Stimulated activated CD8-positive, alpha-beta memory T cell treated with anti-CD3 and anti-CD28 coated beads, Interleukin-15, amount 100 ng/mL, for 4 hours (primary cell): ENCODE measurements around the gene FOLR1.
"Not testable (repeated sequence)": the region's sequence is repeated elsewhere in the genome, so short reads cannot be mapped to it uniquely, and the experiment has no call there.

Experiments
- DNase-seq, 2 donors: peaks; one replicate each; pipeline ENCODE4 v3.0.0-alpha.2; 2020; ENCODE audit warnings: low read depth in 2 of 2

Gene FOLR1

DNA sequence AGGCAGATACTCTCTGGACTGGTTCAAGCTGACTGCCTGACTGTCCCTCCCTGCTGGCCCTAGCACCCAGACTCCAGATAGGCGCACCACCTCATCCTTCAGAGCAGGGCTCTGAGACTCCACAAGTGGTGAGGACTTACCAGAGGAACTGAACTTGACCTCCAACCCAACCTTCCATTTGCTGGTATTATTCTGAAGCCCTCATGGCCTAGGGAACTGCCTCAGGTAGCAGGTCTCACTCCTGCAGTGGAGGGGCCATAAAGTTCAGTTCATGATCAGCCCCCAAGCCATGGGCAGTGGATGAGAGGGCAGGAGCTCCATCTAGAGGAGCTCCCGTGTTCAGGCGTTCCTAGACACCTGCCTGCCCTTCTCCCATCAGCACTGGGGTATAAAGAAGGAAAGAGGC, 10.4 kb upstream of the FOLR1 start:
- not testable (repeated sequence) for DNase-seq

DNA sequence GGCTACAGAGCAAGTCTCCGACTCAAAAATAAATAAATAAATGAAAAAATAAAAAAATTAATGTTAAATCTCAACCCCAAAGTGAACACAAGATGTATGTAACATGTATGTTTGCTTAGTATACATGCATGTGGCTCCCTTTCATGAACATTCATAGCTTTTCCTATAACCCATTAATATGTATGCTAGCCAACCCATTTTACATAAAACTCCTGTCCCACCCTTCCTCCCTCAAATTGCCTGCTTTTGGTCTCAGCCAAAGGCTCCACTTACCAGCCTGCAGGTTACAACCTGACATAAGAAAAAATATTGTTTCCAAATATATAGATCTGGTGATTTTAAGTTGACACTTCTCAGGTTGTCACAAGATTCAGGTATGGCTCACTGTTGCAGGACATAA, 3.7 kb upstream of the FOLR1 start:
- no peak for DNase-seq

DNA sequence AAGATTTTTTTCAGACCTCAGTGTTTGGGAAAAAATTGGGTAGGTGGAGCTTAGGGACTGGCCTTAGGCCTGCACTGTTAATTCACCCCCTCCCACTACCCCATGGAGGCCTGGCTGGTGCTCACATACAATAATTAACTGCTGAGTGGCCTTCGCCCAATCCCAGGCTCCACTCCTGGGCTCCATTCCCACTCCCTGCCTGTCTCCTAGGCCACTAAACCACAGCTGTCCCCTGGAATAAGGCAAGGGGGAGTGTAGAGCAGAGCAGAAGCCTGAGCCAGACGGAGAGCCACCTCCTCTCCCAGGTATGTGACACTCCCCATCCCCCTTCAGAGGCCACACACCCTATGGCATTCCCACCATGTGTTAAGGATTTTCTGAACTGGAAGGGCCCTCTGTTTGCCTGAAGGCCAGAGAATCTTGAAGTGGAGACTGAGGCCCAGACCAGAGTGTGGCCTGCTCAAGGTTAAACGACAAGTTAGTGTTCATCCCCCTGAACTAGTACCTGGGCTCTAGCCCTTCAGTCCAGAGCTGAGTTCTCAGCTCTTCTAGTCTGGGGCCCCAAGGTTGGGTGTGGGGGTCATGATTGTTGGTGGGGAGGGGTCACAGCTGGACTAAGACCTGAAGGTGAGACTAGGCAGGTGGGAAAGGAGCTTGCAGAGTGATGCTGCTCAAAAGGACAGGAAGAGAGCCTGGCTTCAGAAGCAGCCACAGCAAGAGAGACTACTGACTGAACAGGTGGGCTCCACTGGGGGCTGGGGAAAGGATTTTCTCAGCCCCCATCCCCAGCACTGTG, 2.3 kb upstream of the FOLR1 start:
- no peak for DNase-seq

DNA sequence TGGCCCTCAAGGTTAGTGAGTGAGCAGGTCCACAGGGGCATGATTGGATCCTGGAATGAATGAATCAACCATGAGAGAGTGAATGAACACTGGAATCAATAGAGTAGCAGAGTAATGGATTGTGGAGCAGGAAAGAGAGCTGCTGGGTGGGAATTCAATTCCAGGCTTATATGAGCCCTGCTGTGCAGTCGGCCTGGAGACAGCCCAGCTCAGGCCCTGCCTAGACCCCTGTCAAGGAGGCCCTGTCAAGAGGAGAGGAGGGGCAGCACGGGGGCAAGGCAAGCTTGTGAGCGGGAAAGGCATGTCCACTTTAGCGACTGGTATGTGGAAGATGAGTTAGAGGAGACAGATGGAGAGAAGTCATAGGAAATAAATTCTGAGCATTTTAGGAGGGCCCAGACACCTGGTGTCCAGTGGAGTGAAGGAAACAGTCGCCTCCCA, 1.3 kb upstream of the FOLR1 start:
- no peak for DNase-seq

DNA sequence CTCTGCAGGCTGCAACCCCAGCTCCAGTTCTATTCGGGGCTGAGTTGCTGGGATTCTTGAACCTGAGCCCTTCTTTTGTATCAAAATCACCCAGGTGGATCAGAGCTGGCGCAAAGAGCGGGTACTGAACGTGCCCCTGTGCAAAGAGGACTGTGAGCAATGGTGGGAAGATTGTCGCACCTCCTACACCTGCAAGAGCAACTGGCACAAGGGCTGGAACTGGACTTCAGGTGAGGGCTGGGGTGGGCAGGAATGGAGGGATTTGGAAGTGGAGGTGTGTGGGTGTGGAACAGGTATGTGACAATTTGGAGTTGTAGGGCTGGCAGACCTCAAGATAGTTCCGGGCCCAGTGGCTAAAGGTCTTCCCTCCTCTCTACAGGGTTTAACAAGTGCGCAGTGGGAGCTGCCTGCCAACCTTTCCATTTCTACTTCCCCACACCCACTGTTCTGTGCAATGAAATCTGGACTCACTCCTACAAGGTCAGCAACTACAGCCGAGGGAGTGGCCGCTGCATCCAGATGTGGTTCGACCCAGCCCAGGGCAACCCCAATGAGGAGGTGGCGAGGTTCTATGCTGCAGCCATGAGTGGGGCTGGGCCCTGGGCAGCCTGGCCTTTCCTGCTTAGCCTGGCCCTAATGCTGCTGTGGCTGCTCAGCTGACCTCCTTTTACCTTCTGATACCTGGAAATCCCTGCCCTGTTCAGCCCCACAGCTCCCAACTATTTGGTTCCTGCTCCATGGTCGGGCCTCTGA, 3.8 kb downstream of the FOLR1 start:
- DNase-seq, result no peak

DNA sequence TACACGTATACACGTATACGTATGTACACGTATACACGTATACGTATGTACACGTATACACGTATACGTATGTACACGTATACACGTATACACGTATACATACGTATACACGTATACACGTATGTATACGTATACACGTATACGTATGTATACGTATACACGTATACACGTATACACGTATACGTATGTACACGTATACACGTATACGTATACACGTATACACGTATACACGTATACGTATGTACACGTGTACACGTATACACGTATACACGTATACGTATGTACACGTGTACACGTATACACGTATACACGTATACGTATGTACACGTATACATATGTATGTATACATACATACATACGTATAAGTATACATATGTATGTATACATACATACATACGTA, 9.5 kb downstream of the FOLR1 start:
- not testable (repeated sequence) for DNase-seq

DNA sequence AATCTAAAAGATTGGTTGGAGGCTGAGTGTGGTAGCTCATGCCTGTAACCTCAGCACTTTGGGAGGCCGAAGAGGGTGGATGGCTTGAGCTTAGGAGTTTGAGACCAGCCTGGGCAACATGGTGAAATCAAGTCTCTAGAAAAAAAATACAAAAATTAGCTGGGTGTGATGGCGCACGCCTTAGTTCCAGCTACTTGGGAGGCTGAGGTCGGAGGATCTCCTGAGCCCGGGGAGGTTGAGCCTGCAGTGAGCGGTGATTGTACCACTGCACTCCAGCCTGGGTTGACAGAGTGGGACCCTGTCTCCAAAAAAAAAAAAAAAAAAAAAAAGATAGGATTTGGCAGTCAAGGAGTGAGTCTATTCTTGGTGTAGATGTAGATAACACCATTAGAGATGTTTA, 10.6 kb downstream of the FOLR1 start:
- no peak for DNase-seq

DNA sequence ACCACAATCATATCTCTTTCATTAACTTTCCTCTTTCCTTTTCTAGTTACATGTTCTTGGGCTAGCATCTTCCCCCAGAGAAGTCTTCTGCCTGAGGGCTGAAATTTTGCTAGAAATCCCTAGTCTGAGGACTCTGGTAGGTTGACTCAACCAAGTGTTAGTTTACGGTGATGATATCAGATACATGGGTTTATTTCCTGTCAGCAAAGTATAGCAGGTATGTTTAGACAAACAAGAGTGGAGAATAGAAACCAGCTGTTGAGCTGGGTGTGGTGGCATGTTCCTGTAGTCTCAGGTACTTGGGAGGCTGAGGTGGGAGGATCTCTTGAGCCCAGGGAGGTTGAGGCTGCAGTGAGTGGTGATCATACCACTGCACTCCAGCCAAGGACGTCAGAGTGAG, 11.2 kb downstream of the FOLR1 start:
- DNase-seq, result no peak

DNA sequence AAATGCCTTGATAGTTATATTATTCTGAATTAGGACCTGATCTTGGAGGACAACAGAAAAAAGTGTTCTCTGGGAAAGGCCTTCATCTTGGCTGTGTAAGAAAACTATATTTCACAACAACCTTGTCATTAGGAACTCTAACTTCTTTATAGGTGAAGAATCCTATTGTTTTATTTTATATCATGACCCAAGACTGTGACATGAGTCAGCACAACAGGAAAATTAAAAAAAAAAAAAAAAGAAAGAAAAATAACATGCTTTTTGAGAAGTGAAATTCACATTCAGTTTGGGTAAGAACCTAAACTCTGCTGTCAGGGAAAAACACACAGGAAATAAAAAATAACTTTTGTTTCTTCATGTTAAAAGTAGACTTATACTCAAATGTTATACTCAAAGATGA, 12.9 kb downstream of the FOLR1 start:
- DNase-seq, result no peak

DNA sequence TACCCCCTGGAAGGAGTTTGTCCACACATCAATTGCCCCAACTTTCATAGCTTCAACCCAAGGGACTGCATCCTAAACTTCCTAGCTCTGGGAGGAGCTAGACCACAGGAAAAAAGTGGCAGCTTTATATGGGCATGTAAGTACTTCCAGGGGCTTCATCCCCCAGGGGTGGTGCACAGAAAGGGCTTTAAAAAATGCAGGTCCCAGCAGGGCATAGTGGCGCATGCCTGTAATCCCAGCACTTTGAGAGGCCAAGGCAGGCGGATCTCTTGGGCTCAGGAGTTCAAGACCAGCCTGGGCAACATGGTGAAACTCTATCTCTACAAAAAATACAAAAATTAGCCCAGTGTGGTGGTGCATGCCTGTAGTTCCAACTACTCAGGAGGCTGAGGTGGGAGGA, 14.9 kb downstream of the FOLR1 start:
- not testable (repeated sequence) for DNase-seq

DNA sequence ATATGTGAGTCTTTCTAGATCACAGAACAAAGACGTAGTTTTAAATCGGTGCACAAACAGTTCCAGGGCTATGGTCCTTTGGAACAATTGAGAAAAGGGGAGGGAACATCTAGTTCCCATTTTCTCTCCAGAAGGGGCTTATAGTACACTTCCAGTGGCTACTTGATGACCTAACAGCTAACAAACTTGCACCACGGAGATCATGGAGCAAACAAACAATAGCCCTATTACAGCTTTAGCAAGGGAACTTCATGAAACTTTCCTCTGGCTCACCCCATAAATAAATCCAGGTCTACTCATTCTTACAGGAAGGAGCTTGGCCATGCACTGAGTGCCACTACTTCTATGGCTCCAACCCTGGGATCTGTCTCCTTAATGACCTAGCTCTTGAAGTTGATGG, 16.3 kb downstream of the FOLR1 start:
- DNase-seq, result no peak

DNA sequence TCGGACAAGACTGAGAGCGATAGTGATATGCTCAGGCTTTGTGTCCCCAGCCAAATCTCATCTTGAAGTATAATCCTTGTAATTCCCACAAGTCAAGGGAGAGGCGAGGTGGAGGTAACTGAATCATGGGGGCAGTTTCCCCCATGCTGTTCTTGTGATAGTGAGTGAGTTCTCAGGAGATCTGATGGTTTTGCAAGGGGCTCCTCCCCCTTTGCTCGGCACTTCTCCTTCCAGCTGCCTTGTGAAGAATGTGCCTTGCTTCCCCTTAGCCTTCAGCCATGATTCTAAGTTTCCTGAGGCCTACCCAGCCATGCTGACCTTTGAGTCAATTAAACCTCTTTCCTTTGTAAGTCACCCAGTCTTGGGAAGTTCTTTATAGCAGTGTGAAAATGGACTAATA, 17.2 kb downstream of the FOLR1 start:
- no peak for DNase-seq

DNA sequence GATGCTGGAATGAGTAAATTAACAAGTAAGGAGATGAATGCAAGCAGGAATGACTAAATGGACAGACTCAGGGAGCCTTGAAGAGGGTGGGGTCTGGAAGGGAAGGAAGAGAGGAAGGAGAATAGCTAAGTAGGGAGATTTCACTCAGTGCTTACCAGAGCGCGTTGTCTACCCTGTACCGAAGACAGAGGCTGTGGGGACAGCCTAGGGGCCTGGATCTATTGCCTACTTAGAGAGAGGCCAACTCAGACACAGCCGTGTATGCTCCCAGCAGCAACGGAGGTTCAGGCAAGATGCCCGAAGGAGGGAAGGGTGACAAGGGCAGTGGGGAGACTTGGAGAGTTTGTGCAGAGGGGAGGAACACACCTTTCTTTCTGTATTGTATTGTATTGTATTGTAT, 24.7 kb downstream of the FOLR1 start, which contains the start of gene FOLR2:
TSS of gene FOLR2 (plus strand) at position 157 of the 400 bp plus-strand sequence. CDS start 1,791 bp downstream, outside the sequence.
- no peak for DNase-seq

DNA sequence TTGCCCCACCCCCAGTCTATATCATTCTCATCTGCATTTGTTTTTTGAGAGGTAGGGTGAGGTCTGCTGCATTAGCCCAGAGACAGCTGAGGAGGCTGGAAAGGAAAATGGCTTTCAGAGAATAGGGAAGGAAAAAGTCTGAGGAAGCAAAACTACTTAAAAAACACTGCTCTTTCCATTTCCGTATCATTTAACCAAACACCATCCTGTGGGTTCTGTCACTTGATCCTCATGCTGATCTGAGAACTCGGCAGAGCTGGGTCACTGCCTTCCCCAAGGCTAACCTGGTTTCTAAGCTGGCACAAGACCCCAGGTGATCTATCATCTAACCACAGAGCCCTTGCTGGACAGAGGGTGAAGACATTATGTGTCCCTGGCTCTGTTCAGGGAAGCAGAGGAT, 25.9 kb downstream of the FOLR1 start:
- no peak for DNase-seq

DNA sequence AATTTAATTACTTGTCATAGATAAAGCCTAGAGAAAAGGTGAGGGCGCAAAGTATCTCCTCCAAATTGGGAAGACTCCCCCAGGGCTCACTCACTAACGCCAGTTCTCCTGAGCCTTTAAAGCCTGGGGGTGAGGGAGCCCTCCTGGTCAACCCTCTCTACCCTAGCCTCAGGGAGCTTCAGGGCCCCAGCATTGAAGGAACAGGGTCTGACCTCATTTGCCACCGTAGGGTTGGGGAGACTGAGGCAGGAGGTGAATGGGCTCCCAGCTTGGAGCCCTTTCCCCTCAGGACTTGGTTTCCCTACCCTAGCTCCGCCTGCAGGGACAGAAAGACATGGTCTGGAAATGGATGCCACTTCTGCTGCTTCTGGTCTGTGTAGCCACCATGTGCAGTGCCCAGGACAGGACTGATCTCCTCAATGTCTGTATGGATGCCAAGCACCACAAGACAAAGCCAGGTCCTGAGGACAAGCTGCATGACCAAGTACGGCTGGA, 26.4 kb downstream of the FOLR1 start:
- DNase-seq, result no peak

DNA sequence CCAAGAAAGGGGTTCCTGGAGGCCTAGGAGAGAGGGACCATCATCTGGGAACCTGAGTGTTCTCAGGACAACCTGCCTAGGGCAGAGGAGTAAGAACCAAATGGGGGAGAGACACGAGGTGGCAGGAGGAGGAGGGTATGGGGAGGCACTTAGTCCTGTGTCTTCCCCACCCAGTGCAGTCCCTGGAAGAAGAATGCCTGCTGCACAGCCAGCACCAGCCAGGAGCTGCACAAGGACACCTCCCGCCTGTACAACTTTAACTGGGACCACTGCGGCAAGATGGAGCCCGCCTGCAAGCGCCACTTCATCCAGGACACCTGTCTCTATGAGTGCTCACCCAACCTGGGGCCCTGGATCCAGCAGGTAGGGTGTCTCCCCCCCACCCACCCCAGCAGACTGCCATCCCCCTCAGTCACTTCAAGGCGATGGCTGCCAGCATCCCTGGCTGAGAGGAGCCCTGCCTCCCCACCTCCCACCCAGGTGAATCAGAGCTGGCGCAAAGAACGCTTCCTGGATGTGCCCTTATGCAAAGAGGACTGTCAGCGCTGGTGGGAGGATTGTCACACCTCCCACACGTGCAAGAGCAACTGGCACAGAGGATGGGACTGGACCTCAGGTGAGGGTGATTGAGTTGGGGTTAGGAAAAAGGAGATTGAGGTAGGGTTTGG, 28.9 kb downstream of the FOLR1 start:
- DNase-seq, result no peak

DNA sequence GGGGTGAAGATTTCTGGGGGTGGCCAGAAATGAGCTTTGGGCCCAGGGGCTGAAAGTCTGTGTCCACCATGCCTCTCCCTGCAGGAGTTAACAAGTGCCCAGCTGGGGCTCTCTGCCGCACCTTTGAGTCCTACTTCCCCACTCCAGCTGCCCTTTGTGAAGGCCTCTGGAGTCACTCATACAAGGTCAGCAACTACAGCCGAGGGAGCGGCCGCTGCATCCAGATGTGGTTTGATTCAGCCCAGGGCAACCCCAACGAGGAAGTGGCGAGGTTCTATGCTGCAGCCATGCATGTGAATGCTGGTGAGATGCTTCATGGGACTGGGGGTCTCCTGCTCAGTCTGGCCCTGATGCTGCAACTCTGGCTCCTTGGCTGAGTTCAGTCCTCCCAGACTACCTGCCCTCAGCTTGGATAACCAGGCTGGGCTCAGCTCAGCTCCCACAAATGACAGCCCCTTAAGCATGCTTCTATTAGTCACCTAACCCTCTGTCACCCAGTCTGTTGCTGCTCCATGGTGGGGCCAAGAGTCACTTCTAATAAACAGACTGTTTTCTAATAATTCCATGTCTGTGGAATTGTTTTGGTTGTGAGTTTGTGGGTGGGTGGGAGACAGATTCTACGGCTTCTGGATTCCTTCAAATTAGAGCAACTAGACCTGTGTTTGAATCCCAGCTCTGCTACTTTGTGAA, 29.6 kb downstream of the FOLR1 start:
- DNase-seq, result no peak

DNA sequence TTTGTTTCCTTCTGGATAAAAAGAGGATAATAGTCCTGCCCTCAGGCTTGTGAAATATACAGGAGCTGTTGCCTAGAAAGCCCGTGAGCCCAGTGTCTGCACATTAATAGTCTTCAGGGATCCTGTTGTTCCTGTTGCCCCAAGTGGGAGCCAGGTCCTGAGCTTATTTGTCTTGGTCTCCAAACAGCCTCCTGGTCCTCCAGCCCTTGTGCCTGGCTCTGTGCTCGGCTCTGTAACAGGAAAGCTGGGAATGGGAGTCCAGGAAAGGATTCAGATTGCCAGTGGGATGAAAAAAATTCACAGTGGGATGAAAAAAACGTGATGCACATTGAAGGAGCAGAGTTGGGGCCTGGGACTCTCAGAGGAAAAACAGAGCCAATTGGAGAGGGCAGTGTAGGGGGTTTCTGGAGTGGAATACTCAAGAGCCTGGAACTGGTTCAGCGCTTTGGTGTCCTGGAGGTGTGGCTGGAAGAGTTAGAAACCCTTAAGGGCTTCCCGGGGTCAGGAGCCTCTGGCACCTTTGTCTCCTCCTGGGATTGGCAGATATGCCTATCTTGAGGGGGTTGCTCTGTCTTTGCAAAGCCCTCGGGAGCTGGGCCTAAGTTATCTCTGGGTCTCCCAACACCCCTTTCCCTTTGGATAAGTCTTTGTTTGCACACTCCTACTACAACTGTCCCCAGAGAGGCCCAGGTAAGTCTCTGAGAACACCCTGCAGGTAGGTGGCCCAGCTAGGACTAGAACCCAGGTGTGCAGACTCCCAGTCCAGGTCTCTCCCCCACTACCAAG, 30.4 kb downstream of the FOLR1 start:
- DNase-seq, result no peak

DNA sequence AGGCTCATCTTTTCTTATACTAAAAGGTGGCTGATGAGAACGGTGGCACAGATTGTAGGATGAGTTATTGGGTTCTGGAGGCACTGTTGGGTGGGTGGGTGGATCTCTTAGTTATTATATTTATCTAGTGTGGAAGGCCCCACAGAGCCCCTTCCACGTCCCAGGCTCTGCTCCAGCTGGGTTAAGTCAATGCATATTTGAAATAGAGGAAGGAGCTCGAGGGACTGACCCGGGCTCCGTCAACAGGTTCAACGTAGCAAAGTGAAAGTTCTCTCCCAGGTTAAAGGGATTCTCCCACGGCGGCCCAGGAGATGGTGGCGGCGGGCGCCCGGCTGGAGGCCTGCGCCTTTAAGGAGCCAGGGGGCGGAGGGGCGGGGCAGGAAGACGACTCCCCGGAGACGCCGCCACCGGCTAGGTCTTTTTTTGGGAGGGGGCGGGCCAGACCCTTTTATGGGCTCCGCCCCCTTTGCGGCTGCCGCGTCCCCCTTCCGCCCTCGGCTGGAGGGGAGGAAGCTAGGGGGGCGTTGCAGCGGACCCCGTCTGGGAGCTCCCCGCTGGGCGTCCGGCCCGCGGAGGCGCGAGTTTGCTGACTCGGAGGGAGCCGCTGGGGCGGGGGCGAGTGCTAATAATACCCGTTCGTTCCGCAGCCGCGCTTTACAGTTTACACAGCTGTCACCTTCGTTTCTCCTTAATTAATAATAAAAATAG, 31.1 kb downstream of the FOLR1 start:
- DNase-seq, result peak; percentile 84 to 85
